NCI-H774 (cell line): ENCODE measurements around the gene WIPF2.
A peak's percentile ranks its signal among the peaks of the same experiment; 100 is the strongest.

ENCODE experiments used
- DNase-seq: peaks from one replicate; lab custom pipeline; 2025; lab: John Stamatoyannopoulos, UW

Gene WIPF2

GRCh38 chr17:40327735-40328385, 108.8 kb downstream of the WIPF2 start:
- DNase-seq, result no peak

- DNase-seq, result no peak
These were observed 109.3 kb downstream of the WIPF2 start for GRCh38 chr17:40328386-40328766.

GRCh38 chr17:40329839-40330794, 111.0 kb downstream of the WIPF2 start:
- DNase-seq, result peak; percentile 40

- no peak for DNase-seq
These were observed 111.9 kb downstream of the WIPF2 start for GRCh38 chr17:40330850-40331470.

- DNase-seq, result no peak
These were observed 112.9 kb downstream of the WIPF2 start for GRCh38 chr17:40331743-40332641.
